ENCODE results near the gene CLEC20A.

- TF ChIP-seq POLR2AphosphoS5 (IDR thresholded peaks at IDR 0.05; ENCODE audit: low read depth, low read length) (no peak), TAF1 (IDR thresholded peaks at IDR 0.05; ENCODE audit: borderline replicate concordance, insufficient read depth, low read length) (no peak), SIN3A (IDR thresholded peaks at IDR 0.05; ENCODE audit: borderline replicate concordance, insufficient read depth, low read length) (no peak), REST (IDR thresholded peaks at IDR 0.05; ENCODE audit: insufficient read depth in 1 of 2, low read depth in 2 of 2, low read length in 2 of 2) (no peak), FOXP2 (optimal IDR thresholded peaks at IDR 0.05; ENCODE audit: borderline replicate concordance, extremely low read depth, extremely low read length, insufficient read depth) (no peak)
Observed at GRCh38 chr1:178450871-178451270, 45.9 kb downstream of the CLEC20A start.

Data from PFSK-1 (cell line).